NCI-H2171 (cell line): ENCODE measurements around the gene STIM1.
"Not testable (repeated sequence)": the region's sequence is repeated elsewhere in the genome, so short reads cannot be mapped to it uniquely, and the experiment has no call there.

Source experiments
- DNase-seq: peaks from one replicate; lab custom pipeline; 2025; lab: John Stamatoyannopoulos, UW

Gene STIM1

DNA sequence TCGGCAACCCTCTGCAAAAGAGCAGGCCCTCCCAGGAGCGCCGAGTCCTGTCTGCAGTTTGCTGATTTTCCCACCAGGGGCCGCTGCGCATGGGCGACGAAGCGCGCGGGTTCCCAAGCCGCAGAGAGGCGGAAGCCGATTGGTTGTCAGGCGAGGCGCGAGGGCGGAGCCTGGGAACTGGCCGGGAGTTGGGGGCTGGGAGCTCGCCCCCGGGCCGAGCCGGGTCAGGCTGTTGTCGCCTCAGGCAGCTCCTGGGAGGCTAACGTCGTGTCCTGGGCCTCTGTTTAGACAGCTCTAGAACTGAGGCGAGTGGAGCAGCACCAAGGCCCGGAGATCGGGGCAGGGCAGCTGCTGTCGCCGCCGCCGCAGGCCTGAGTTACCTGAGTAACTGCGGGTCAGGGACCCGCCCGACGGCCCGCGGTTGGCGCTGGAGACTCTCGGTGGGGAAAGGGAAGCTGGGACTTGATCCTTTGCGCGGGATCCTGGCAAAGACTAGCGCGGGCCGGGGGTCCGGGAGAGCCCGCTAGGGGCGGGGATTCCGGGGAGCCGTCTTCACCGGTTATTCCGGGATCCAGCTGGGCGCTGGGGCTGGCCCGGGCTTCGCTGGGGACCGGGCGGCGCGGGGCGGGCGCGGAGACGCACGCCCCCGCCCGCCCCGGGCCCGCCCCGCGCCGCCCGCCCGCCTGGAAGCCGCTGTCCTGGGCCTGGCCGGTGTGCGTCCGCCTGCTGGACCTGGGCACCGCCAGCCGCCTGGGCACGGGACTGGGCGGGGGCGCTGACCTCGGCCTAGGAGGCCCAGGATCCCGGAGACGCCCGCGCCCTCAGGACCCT lies at the start of gene STIM1:
Gene STIM1 (plus strand): TSS at position 688 of the 831 bp plus-strand sequence. CDS start 607 bp downstream, outside the sequence.
- peak; percentile 69 for DNase-seq

DNA sequence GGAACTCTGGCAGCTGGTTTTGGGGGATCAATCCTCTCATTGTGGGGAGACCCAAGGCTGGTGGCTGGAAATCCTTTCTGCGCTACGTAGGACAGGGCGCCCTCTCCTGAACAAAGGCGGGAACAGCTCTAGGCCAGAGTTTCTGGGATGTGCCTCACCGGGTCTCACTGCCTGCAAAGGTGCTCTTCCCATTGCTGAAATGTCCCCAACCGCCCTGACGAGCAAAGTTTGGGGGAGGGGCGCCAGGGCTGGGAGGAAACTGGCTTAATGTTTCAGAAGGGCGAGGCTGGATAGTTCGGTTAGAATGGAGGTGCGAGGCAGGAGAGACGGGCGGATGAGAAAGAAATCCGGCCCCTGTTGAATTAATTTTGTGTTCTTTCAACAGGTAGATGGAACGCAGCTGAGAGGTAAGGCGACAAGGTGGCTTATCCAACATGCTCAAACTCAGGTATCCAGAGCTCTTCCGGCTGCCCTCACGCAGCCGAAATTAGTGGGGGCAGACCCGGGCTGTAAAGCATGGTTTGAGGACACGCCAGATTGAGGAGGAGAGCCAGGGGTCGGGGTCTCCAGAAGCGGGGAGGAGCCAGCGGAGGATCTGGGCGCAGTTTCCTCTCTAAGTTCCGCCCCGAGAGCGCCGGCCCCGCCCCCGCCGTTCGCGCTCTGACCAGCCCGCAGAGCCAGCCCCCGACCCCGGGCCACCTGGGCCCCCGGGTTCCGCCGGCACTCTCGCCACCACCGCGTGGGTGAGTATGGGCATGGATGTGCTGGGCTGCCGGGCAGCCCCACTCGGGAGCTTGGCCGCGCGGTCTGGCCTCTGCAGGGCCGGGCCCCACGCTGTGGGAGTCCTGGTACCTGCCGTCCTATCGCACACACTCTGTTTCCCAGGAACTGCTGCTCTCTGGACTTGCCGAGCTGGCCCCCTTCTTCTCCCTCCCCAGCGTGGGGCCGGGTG lies 47.3 kb upstream of the STIM1 start, which contains the start of gene PGAP2:
Gene PGAP2 (plus strand): TSS at position 652 of the 952 bp plus-strand sequence. CDS start 2,700 bp downstream, outside the sequence.
- DNase-seq = no peak

DNA sequence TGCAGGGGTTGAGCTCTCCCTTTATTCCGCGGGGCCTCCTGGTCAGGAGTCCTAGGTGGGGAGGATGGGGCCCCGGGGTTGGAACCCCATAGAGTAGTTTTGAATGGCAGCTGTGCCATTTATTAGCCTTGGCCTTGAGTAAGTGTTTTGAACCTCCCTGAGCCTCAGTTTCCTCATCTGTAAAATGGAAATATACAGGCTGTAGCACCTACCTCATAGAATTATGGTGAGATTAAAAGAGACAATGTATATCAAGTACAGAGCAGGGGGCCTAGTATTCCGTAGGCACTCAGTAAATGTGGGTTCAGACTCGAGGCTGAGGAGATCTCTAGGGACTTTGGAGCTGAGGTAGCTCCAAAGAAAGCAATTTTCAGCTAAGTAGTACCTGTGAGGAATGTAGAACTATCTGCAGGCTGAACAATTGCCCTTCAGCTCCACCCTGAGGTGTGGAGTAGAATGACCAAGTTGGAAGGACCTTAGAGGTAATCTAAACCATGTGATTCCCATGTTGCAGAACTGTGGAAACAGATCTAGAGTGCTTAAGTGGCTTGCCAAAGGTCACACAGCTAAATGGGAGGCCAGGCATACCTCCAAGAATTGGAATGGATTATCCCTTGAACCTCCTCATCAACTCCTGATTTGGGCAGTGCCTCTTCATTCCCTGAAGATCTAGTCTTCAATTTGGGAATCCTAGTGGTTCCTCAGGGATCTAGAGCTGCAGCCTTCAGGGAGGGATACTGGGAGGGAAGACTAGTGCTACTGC lies 46.4 kb upstream of the STIM1 start:
- no peak for DNase-seq

DNA sequence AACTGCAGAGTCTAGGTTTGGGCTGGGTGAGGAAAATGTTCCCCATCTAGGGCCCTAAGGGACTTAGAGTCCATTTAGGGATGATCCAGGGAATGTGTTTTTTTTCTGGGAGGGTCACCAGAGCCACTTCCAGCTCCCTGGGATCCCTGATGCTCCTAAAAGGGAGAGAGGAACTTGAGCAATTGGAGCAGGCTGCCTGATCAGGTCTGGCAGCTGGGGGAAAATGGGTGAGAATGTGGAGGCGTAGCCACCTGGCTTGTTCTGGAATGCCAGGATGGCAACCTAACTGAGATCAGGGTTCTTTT lies 45.9 kb upstream of the STIM1 start:
- no peak for DNase-seq

DNA sequence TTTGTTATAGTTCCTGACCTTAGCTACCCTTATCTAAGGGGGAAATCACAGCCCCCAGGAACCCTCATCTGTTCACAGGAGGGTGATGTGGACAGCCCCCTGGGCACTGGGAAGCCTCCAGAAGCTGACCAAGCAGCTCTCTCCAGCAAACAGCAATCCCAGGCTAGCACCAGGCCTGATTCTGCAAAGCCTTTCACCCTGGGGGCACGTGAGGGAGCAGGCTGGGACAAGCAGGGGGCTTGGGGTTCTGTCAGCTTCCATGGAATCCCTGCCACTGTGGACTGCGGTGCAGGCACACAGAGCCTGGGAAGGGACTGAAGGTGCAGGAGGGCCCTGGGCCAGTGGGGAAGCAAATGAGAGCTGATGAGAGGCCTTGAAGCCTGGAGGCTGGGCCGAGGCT lies 45.0 kb upstream of the STIM1 start:
- no peak for DNase-seq

DNA sequence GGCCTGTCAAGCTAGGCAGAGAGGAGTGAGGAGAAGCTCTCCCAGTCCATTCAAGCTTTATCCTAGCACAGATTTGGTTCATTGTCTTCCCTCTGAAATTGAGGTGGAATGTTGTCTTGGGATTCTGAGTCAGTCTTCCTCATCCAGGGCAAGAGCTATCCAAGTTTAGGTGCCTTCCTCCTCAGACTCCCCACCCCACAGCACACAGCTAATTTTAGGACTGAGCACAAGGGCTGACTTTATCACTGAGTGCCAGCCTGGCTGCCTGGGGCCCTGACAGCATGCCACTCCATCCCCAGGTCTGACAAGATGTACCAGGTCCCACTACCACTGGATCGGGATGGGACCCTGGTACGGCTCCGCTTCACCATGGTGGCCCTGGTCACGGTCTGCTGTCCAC lies 44.5 kb upstream of the STIM1 start:
- DNase-seq = no peak

DNA sequence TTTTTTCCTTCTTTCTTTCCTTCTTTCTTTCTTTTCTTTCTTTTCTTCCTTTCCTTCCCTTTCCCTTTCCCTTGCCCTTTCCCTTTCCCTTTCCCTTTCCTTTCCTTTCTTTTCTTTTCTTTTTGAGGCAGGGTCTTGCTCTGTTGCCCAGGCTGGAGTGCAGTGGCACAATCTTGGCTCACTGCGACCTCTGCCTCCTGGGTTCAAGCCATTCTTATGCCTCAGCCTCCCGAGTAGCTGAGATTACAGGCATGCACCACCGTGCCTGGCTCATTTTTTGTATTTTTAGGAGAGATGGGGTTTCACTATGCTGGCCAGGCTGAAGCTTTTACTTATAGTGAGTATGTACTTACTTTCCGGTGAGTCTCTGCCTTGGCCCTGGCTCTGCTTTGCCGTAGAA lies 40.6 kb upstream of the STIM1 start:
- not testable (repeated sequence) for DNase-seq

DNA sequence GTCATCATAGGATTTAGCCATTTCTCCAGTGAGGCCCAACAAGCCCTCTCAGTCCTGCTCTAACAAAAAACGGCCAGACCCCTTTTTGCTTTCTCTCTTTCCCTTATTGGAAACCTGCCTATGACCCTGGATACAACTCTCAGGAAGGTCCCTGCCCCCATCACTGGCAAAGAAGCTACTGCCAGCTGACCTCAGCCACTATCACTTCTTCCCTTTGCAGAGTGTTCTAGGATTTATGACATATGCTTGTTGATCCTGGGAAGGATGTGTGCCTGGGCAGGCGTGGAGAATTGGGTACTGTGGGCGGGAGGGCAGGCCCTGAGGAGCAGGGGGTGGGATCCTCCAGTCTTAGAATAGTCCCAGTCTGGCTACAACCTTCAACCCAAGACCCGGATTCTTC lies 39.6 kb upstream of the STIM1 start:
- DNase-seq = no peak

DNA sequence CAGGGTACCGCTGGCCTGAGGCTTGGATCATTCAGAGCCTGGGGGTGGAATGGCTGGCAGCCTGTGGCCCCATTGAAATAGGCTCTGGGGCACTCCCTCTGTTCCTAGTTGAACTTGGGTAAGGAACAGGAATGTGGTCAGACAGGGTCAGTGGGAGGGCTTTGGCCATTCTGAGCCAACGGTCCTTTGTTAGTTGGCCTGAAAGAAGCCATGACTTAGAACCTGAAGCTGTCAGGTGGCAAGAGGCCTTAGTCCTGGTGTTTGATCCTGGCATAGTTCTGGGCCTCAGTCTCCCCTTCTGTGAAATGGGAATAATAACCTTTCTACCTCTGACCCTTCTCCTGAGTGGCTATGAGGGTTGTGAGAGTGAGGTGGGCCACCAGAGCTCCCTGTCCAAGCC lies 38.8 kb upstream of the STIM1 start:
- no peak for DNase-seq

DNA sequence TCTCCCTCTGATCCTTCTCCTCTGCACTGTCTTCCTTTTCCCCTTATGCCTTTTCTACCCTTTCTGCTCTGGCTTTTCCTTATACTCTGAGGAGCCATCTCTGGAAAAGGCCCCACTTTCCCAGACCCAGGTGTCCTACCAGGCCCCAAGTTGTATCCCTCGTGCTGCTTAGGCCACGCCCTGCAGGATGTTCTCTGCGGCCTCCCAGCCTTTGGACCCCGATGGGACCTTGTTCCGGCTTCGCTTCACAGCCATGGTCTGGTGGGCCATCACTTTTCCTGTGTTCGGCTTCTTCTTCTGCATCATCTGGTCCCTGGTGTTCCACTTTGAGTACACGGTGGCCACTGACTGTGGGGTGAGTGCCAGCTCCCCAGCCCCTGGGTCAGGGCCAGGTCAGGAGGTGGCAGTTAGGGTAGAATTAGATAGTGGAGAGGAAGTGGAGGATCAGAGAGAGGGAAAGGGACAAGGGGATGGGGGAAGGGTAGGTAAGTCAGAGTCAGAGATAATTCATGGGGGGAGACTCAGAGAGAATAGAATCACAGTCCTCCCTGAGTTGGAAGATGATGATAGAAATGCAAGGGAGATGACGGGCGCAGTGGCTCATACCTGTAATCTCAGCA lies 38.2 kb upstream of the STIM1 start:
- no peak for DNase-seq

DNA sequence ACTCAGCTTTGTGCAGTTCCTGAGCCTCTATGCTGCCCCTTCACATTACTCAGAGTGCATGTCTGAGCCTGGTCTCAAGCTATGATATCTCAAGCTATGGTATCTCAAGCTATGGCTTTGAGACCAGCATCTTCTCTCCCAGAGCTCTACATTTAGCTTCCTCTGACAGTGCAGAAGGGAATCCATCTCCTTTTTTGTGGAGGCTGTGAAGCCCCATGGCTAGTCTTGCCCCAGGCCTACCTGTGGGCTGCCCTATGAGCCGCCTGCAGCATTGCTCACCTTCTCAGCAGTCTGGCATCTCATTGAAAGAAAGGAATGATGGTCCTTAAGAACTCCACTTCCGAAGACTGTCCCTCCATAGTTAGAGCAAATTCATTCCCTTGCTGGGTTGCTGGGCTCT lies 34.5 kb upstream of the STIM1 start:
- no peak for DNase-seq

DNA sequence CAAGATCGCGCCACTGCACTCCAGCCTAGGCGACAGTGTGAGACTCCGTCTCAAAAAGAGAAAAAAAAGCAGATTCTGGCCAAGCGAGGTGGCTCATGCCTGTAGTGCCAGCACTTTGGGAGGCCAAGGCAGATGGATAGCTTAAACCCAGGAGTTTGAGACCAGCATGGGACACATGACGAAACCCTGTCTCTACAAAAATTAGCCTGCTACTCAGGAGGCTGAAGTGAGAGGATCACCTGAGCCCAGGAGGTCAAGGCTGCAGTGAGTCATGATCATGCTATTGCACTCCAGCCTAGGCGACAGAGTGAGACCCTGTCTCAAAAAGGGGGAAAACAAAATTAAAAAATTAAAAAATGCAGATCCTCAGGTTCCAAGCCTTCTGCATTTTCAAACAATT lies 33.2 kb upstream of the STIM1 start:
- no peak for DNase-seq

DNA sequence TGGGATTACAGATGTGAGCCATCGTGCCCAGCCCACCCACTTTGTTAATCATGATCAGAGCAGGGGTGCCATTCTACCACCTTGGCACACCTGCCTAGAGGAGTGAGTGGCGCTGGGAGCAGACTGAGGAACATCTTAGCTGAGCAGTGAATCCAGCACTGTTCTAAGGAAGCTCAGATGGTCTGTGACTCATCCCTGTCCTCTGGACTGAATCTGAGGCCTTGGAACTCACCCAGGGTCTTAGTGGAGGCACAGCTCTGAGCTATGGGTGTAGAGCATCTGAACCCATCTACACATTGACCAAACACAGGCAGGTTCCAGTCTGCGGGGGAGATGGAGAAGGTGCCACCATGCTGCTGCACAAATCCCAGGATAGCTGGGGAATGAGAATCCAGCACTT lies 32.2 kb upstream of the STIM1 start:
- DNase-seq = no peak

DNA sequence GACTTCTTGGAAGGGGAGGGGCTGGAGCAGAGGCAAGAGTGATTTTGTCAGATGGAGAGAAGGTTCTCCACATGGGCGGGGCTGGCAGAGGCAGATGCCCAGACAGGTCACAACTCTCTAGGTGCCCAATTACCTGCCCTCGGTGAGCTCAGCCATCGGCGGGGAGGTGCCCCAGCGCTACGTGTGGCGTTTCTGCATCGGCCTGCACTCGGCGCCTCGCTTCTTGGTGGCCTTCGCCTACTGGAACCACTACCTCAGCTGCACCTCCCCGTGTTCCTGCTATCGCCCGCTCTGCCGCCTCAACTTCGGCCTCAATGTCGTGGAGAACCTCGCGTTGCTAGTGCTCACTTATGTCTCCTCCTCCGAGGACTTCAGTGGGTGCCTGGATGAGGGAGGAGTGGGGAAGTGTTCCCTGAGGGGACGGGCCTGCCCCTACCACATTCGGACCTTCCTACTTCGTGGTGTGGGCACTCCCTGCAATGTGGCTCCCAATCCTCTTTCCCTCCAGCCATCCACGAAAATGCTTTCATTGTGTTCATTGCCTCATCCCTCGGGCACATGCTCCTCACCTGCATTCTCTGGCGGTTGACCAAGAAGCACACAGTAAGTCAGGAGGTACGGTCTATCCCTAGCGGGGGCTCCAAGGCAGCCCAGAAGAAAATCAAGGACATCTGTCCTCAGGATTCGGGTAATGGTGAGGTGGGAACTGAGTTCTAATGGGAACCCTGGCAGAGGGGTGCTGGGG lies 31.5 kb upstream of the STIM1 start:
- DNase-seq = no peak

DNA sequence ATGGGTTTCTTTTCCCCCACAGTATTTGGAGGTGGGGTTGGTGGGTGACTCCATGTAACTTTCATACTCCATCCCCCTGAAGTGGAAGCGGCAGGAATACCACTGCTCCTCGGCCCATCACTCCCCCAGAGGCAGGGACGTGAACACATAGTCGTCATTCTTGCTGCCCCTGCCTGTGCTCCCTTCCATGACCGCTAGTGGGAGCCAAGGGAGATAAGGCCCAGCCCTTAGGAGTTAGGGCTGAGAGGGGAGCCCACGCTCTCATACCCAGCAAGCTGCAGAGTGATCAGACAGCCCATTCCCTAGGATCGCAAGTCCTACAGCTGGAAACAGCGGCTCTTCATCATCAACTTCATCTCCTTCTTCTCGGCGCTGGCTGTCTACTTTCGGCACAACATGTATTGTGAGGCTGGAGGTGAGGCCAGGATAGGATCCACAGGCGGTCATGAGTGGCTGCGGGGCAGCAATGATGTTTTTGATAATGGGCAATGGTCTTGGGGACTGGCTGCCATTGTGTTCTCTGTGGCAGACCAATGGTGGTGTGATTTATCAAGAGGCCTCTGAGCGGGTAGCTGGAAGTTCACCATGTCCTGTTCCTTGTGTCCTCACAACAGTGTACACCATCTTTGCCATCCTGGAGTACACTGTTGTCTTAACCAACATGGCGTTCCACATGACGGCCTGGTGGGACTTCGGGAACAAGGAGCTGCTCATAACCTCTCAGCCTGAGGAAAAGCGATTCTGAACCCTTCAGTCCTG lies 30.6 kb upstream of the STIM1 start:
- no peak for DNase-seq

DNA sequence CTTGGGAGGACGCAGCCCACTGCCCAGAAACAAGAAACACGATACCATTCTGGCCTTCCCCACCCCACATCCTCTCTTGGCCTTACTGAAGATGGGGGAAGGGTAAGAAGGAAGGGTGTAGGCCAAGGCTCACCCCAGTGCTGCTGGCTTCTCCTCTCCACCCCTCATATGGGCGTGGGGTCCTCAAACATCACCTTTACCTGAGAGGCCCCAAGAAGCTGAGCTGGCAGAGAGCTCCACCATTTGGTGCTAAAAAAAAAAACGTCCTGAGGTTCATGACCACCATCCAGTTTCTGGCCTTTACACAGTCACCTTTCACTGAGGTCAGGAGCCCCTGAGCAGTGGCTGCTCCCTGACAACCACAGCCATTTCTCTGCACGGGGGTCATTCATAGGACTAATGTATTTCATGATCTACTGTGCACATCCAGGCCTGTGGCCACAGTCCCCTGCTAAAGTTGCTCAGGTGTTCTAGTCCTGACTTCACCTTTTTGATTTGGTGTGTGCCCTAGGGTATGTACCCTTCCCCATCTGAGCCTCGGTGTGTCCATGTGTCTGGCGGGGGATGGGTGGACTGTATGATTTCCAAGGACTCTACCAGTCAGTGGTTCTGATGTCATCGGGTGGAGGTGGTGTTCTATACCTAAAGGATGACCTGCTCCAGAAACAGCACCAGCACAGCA lies 29.9 kb upstream of the STIM1 start:
- no peak for DNase-seq

DNA sequence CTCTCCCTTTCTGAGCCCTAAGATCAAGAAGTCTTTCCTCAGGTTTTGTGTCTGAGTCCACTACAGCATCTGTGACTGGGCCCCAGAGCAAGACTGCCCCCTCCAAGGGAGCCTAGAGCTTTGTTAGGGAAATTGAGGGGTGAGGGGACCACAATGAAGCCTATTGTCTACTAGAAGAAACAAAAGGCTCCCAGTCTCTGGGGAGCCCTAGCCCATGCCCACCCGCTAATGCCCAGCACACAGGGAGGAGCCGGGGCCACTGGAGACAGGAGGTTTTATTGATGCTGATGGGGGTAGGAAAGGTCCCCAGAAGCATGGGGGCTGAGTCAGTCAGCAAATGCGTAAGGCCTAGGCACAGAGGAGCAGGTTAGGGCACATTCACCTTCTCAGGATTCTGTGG lies 28.7 kb upstream of the STIM1 start:
- DNase-seq = no peak

DNA sequence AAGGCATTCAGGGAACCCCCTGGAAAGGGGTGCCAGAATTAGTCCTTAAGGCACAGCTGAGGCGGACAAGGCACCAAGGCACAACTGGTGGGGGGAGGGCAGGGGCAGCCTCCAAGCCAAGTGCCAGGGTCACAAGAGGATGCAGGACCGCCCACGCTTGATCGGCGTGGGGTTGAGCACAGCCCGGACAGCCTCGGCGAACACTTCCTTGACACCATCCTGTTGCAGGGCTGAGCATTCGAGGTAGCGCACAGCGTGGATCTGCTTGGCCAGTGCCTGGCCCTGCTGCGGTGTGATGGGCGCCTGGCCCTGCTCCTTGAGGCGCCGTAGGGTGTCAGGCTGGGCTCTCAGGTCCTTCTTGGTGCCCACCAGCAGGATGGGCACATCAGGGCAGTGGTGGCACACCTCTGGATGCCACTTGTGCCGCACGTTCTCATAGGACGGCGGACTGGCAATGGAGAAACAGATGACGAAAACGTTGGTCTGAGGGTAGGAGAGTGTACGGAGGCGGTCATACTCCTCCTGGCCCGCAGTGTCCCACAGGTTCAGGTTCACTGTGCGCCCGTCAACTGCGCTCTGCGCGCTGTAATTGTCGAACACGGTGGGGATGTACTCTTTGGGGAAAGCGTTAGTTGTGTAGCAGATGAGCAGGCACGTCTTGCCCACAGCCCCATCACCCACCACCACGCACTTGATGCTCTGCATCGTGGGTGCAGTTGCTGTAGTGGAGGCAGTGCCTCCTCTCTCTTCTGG lies 27.9 kb upstream of the STIM1 start:
- DNase-seq = no peak

DNA sequence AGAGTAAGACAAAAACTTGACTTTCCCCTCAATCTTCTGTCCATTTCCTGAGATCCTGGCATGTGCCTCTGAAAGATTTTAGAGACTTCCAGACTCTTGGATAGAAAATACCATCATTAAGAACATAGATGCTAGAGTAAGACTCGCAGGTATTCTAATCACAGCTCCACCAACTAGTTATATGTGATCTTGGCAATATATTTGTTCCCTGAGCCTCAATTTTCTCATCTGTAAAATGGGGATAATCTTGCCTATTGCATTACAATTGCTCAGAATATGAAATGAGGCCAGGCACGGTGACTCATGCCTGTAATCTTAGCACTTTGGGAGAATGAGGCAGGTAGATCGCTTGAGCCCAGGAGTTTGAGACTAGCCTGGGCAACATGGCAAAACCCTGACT lies 25.4 kb upstream of the STIM1 start:
- no peak for DNase-seq
